ENCODE results near the gene LPIN1.

GRCh38 chr2:11786191-11786590 is 39.8 kb downstream of the LPIN1 start:
- TF ChIP-seq CTCF (IDR thresholded peaks at IDR 0.05; ENCODE audit: low read depth, low read length) (no peak), MAX (IDR thresholded peaks at IDR 0.05; ENCODE audit: low read depth, low read length) (no peak), POLR2A (IDR thresholded peaks at IDR 0.05; ENCODE audit: extremely low read depth, insufficient read length) (no peak), MYC (IDR thresholded peaks at IDR 0.05; ENCODE audit: low read depth, low read length) (no peak)

All from NB4 (cell line).